ENCODE data around the gene TXLNA. TPM values are rescaled to one million over a fixed set of nuclear protein-coding genes. Genes with fewer than 3 reads are reported as not detected.
"Not testable (repeated sequence)": the region's sequence is repeated elsewhere in the genome, so short reads cannot be mapped to it uniquely, and the experiment has no call there.

TXLNA gene
- 62.5 and 102 TPM in 2 replicates for total RNA-seq (2014; rRNA removed; shearing (Covaris generic))

DNA sequence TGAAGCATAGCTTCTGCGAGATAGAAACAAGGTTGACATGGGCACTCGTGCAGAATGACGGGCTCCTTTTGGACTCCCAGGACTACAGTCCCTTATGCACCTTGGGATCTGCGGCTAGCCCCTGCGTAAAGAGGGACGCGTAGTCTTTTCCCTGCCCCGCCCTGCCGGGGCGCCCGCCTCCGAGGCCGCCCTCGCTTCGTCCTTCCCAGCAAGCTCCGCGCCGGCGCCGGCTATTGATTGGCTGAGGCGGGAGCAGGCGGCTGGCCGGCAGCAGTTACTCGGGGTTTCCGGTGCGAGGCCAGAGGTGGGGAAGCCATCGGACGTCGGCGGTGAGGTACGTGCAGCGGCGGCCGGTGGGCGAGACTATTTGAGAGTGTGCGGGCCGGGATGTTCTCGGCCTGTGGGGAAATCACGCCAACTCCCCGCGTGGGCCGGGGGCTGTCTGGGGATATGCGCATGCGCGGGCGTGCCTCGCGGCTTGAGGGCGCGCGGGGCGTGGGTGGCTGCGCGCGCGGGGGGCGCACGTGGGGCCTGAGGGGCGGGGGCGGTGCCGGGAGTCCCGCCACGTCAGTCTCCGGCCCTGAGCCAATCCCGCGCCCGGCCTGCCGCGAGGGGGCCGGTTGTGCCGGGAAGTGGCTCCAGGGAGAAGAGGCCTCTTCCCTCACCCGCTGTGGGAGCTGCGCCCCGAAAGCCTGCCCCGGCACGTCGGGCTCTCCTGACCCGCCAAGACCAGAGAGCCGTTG is at the start of gene TXLNA:
Gene TXLNA (plus strand): TSS at position 233 of the 743 bp plus-strand sequence. CDS start 671 bp downstream, outside the sequence.
- peak; percentile 90 for DNase-seq (ENCODE audit: low read depth)

- DNase-seq (ENCODE audit: low read depth), result not testable (repeated sequence)
Observed at GRCh38 chr1:32133950-32134280, 45.6 kb upstream of the TXLNA start.

- no peak for DNase-seq (ENCODE audit: low read depth)
Observed at GRCh38 chr1:32137111-32137510, 42.4 kb upstream of the TXLNA start.

- DNase-seq (ENCODE audit: low read depth), result peak; percentile 25
Observed at GRCh38 chr1:32138965-32139364, 40.5 kb upstream of the TXLNA start.

DNA sequence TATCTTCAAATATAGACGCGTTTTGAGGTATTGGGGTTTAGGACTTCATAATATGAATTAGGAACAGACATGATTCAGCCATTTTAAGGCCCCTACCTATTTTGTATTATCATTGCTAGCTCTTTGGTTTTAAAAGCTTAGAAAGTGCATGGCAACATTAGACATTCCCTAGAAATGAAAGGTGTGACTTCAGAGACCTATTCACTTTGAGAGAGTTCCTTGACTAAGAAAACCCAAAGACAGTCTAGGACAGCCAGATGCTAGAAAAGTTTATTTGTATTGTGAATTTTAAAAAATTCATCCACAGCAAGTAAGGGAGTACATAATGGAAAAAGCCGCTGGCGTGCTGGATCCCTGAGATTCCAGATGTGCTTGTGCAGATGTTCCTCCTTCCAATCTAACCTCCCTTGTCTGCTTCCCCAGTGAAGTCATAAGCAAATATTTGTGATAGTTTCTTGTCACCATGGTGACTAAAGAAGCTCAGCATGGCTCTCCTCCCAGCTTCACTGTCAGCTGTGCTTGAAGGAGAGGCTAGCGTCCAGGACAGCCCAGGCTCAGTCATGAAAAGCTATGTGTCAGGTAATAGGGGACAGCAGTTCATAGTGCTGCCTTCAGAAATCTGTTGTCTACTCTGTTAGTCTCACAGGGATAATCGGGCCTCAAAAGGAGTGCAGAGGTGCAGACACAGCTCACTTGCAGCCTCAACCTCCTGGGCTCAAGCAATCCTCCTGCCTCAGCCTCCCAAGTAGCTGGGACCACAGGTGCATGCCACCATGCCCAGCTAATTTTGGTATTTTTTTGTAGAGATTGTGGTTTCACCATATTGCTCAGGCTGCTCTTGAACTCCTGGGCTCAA is 36.8 kb upstream of the TXLNA start:
- peak; percentile 79 for DNase-seq (ENCODE audit: low read depth)

- DNase-seq (ENCODE audit: low read depth), result not testable (repeated sequence)
Observed at GRCh38 chr1:32143302-32143695, 36.2 kb upstream of the TXLNA start.

- no peak for DNase-seq (ENCODE audit: low read depth)
Observed at GRCh38 chr1:32144033-32144432, 35.4 kb upstream of the TXLNA start.

DNA sequence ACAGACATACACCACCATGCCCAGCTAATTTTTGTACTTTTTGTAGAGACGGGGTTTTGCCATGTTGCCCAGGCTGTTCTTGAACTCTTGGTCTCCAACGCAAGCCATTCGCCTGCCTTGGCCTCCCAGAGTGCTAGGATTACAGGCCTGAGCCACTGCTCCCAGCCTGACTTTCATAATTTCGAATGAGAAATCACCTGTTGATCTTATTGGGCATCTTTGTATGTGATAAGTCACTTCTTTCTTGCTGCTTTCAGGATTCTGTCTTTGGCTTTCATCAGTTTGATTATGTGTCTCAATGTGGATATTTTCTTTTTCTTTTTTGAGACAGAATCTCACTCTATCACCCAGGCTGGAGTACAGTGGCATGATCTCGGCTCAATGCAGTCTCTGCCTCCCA is 31.7 kb upstream of the TXLNA start:
- not testable (repeated sequence) for DNase-seq (ENCODE audit: low read depth)

- peak; percentile 53 for DNase-seq (ENCODE audit: low read depth)
Observed at GRCh38 chr1:32150847-32151246, 28.6 kb upstream of the TXLNA start.

GRCh38 chr1:32151319-32151787 is 28.1 kb upstream of the TXLNA start:
- DNase-seq (ENCODE audit: low read depth), result peak; percentile 38

DNA sequence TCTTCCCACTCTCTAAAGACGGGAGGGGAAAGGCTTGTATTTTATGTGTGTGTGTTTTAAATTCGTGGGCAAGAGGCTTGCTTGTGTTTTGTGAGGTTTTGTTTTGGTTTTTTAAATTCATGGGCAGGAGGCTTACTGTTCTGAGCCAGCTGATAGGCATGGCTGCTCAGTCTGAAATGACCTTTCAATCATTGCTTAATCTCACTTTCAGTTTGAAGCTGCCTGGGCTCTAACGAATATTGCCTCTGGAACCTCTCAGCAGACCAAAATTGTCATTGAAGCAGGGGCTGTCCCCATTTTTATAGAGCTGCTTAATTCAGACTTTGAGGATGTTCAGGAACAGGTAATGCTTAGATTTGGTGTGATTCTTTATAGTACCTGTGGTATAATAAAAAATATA is 20.3 kb upstream of the TXLNA start:
- no peak for DNase-seq (ENCODE audit: low read depth)

DNA sequence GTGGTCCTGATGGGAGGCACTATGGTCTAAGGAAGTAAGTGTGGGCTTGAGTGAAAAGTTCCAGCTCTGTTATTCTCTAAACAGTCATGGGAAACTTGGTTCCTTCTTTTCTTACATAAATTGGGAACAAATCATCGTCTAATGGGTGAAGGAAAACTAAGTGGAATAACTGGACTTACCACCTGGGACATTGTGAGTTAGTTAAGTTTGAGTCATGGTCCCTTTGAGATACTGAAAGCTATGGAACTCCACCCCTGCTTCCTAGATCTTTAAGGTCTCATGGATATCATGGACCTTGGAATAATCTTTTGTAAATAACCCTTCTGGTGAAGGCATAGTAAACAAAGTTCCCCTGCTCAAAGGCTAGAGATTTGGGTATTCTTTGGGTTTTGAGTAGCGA is 16.1 kb upstream of the TXLNA start:
- no peak for DNase-seq (ENCODE audit: low read depth)

DNA sequence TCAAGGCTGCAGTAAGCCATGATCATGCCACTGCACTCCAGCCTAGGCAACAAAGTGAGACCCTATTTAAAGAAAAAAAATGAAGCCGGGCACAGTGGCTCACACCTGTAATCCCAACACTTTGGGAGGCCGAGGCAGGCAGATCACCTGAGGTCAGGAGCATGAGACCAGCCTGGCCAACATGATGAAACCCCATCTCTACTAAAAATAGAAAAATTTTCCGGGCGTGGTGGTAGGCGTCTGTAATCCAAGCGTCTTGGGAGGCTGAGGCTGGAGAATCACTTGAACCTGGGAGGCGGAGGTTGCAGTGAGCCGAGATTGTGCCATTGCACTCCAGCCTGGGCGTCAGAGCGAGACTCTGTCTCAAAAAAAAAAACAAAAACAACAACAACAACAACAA is 13.8 kb upstream of the TXLNA start:
- DNase-seq (ENCODE audit: low read depth), result not testable (repeated sequence)

- DNase-seq (ENCODE audit: low read depth), result no peak
Observed at GRCh38 chr1:32170991-32171390, 8.5 kb upstream of the TXLNA start.

DNA sequence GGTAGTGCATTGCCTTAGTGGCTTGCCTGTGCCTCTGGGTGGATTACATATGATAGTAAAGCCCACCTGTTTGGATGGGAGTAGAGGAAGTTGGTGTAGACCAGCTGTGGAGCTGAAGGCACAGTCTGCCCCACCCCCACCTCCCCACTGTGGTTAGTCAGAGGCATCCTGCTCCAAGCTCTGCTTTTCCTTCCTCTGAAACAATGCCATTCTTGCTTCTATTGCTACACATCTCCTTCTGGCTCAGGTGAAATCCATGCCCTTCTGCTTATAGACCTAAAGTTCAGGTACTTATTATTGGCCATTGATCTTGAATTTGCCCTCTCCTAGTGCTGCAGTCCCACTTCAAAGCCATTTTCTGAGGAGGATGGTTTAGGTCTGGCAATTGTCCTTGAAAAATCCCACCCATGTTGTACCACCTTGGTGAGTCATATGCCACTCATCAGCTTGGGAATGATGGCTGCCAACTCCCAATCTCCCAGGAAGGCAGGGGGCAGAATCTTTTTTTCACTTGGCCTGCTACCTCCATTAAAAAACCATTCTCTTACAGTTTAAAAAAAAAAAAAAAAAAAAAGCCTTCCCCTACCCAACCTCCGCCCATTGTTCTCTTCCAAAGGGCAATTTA is 6.7 kb upstream of the TXLNA start:
- peak; percentile 61 for DNase-seq (ENCODE audit: low read depth)

- no peak for DNase-seq (ENCODE audit: low read depth)
Observed at GRCh38 chr1:32178380-32179192, 889 bp upstream of the TXLNA start.

DNA sequence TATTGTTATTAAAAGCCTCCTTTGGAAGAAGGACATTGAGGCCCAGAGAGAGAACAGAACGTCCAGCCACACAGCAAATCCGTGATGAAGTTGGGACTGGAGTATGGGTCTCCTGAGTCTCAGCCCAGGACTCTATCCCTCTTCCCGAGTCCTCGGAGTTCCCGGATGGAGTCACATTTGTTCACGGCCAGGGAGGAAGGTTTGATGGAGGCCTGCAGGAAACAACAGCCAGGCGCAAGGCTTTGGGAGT is 357 bp upstream of the TXLNA start:
- DNase-seq (ENCODE audit: low read depth), result no peak

GRCh38 chr1:32180186-32181060 is 948 bp downstream of the TXLNA start:
- peak; percentile 66 for DNase-seq (ENCODE audit: low read depth)

GRCh38 chr1:32181065-32181464 is 1.6 kb downstream of the TXLNA start:
- no peak for DNase-seq (ENCODE audit: low read depth)

DNA sequence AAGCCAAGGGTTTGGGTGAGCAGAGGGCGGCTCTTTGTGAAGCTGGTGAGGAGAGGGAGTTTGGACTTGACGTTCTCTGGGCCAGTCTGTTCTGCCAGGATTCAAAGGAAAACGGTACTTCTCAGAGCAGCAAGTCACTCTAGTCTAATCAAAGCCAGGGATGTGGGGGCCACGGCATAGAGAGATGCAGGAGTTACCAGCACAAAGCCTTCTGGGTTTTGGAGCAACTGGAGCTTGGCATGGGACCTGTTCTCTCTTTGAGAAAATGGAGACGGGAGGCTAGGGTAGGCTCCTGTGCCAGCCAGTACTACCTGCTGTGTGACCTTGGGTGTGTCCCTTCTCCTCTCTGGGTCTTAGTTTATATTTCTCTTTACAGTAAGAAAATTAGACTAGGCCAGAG is 2.1 kb downstream of the TXLNA start:
- no peak for DNase-seq (ENCODE audit: low read depth)

GRCh38 chr1:32182060-32182459 is 2.6 kb downstream of the TXLNA start:
- no peak for DNase-seq (ENCODE audit: low read depth)

All from M059J (cell line).